NCI-H187 treated with DMSO at 0.1 percent for 48 hours (cell line): Measurements from ENCODE around the gene AHCYL1.
A peak's percentile ranks its signal among the peaks of the same experiment; 100 is the strongest.
"Not testable (repeated sequence)": the region's sequence is repeated elsewhere in the genome, so short reads cannot be mapped to it uniquely, and the experiment has no call there.

ENCODE experiments used
- DNase-seq: peaks from one replicate; lab custom pipeline; 2025; lab: John Stamatoyannopoulos, UW

Gene AHCYL1

DNA sequence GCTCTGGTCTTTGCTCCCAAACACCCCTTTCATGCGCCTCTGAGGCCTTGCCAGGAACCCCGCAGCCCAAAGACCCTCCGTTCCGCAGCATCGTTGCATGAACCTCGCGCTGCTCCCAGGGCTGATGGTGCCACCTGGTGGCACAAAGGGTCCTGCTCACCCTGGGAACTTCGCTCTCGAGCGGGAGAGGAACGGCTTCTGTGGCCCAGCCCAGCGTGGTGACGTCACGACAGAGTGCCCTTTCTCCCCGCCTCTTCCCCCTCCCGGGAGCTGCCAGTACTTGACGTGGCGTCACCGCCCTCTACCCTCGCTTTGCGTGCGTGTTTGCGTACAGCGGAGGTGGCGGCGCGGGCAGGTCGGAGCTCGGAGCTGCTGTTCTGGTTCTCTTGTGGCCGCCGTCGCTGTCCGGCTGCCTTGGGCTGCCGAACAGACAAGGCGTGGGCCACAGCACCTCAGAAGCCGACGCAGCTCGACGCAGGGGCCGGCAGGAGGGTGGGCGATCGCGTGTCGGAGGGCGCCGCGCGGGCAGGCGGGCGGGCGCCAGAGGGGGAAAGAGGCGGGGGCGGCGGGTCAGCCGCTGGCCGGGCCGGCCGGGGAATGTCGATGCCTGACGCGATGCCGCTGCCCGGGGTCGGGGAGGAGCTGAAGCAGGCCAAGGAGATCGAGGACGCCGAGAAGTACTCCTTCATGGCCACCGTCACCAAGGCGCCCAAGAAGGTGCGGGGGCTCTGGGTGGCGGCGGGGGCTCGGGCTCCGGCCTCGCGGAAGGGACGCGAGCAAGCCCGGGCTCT is at the start of gene AHCYL1:
TSS of gene AHCYL1 (plus strand) at position 310 of the 791 bp plus-strand sequence. CDS start at position 598, 288 bp downstream.
- peak; percentile 97 for DNase-seq

DNA sequence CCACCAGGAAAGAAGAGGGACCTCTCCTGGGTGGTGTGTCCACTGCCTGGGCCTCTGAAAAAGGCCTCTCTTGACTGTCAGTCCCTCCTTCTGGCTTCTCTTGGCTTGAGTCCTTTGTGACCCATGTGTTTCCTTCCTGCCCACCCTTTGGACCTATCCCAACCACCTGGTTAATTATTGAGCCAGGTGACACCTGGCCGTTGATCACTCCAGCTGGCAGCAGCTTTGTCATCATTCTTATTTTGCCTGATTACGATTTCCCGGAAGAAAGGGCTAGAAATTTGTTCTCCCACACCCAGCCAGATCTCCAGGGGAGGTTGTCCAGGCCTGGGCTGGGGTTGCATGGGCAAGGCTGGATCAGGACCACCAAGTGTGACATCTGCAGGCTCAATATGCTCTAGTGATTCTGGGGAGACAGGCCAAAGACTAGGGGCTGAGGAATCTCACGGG is 49.1 kb upstream of the AHCYL1 start:
- DNase-seq = no peak

DNA sequence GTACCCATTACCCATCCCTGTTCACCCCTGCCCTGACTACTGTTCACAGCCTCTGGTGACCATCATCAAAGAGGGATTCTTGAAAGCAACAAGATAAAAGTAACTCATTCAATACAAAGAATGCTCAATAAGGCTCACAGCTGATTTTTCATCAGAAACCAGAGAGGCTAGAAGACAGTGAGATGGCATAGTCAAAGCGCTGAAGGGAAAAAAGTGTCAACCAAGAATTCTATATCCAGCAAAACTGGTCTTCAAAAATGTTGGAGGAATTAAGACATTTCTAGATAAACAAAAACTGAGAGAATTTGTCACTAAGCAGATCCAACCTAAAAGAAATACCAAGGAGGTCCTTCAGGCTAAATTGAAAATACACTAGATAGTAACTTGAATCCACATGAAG is 46.8 kb upstream of the AHCYL1 start:
- DNase-seq = no peak

DNA sequence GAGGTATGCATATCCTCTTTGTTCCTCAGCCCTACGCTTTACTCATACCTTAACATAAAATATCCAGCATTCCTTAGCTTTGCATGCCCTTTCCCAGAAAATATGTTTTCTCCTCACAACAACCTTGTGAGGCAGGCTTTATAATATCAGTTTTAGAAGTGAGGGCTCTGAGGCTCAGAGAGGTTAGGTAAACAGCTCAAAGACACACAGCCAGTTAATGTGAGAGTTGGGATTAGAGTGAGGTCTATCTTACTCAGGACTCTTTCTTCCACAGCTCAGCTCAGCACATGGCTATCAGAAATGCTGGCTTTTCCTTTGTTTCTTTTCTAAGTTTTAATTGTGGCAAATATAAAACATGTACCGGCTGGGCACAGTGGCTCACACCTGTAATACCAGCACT is 46.0 kb upstream of the AHCYL1 start:
- DNase-seq = no peak

DNA sequence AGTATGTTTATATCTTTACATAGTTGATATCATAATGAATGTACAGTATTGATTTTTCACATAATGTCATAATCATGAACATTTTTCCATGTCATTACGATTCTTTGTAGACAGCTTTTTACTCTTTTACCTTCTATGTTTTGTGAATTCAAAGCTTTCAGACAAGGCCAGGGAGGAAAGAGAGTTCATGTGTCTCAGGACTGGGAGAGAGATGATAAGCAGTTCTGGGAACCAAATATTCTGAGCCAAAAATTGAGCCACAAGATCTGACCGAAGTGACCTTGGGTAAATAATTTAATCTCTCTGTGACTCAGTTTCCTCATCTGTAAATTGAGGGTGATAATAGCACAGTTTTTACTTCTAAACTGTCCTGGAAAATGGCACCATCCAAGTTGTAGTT is 42.1 kb upstream of the AHCYL1 start:
- no peak for DNase-seq

DNA sequence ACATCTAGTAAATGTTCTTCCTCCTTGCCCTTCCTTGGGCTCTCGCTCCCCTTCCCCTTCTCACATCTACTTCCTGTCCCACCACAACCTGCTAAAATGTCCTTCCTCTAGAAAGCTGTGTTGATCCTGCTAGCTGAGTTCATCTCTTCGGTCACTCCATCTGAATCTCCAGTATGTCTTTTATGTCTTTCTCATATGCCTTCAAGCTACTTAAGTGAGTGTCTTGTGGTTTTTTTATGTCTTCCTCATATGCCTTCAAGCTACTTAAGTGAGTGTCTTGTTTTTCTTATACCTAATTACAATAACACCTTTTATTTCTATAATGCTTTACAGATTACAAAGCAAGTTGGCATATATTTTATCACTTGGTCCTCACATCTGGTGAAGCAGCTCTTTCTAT is 40.0 kb upstream of the AHCYL1 start:
- no peak for DNase-seq

DNA sequence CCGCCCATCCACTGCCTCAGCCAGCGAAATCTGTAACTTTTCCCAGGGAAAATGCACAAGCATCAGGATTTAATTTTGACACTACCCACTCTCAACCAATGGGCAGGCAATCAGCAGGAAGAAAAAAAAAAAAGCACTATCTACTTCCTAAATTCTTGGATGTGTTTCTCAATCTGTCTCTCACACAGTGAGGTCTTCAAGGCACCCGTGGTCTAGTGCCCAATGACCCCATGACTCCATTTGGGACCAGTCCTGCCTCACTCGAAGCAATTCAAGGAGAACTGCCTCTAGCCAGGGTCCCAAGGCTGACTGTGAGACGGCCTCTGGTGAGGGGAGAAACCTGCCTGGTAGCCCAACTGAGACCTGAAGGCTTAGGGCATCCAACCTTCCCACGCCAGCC is 38.1 kb upstream of the AHCYL1 start:
- DNase-seq = no peak

DNA sequence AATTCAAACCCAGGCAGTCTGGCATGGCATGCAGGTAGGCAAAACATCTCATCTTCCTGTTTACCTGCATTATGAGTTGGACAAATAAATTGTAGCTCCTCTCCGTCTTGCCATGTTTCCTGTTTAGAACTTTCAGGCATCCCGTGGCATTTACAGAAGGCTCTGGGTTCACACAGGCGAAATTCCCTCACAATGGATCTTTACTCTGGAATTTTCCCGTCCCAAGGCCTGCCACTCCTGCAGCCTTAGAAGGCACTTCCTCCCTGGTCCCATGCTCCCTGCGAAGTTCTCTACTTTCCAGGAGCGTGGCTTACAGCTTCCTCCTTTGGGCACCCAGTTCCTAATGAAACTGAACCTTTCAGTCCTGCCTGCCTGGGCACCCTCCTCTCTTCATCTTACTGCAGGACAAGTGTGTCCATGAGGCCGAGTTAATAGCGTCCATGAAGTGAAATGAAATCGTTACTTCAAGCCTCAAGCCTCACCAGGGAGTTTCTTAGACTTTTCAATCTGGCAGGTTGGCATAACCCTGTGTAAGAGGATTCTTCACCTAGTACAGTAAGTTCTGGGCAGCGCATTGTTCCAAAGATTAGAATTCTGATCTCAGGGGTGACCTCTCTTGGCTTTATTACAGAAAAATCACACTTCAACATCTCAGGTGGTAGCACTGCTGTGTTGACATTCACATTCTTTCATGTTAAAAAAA is 36.8 kb upstream of the AHCYL1 start:
- no peak for DNase-seq

DNA sequence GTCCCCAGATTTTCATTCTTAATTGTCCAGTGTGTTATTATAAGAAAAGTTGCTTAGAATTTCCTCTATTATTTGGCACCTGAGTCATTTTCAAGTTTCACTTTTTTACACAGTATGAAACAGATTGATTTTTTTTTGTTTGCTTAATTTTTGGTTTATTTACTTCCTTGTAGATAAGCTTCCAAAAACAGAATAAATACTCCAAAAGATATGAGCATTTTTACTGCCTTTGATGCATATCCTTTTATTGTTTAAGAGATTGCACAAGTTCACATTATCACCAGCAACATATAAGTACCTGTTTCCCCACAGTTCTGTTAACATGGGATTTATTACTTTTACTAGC is 36.3 kb upstream of the AHCYL1 start:
- DNase-seq = no peak

DNA sequence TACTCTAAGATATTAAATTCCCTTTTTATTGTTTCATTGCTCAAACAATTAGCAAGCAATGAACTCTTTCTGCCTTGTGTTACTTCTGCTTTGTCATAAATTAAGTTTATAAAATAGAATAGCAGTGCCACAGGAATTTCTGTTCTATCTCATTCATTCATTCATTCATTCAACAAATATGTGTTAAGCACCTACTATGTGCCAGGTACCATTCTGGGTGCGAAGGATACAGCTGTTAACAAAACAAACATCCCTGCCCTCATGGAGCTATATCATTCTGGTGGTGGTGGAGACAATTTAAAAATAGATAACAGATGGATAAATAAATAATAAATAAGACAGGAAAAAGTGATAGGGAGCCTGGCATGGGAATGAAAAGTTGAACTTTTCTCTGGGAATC is 34.5 kb upstream of the AHCYL1 start:
- DNase-seq = no peak

DNA sequence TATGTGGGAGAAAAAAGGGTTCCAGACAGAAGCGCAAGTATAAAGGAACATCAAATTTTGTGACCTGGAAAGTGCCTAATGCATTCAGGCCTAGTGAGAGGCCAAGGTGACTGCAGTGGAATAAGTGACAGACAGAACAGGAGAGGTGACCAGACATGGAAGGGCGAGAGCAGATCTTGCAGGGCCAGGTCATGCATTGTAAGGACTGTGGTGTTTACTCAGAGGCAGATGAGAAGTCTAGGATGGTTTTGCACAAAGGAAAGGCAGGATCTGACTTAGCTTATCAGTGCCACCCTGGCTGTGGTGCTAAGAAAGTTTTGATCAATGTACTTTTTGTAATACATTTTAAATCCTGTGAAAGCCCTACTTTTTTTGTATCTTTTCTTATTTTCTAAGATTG is 34.1 kb upstream of the AHCYL1 start:
- no peak for DNase-seq

DNA sequence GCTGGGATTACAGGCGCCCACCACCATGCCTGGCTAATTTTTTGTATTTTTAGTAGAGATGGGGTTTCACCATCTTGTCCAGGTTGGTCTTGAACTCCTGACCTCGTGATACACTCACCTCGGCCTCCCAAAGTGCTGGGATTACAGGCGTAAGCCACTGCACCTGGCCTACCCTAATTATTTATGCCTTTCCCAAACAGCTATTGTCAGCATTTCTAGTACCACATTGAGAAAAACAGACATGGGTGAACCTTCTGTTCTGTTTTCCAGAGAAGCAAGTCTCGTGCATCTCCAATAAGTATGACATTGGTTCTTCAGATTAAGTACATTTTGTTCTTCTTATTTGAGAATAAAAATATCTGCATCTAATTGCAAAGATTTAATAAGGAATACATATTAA is 33.1 kb upstream of the AHCYL1 start:
- not testable (repeated sequence) for DNase-seq

DNA sequence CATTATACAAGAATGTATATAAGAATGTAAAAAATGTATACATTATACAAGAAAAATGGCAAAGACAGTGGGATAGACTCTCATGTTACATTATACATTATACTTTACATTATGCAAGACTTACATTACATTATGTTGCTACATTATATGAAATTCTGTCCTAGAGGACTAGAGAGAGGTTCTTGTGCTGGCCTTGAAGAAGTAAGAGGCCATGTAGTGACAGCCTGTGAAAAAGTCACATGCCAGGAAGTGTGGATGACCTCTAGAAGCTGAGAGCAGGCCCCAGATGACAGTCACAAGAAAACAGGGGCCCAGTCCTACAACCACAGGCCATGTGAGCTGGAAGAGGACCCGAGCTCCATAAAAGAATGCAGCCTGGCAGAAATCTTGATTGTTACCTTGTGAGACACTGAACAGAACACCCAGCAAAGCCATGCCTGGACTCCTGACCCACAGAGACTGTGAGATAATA is 30.5 kb upstream of the AHCYL1 start:
- DNase-seq = no peak

DNA sequence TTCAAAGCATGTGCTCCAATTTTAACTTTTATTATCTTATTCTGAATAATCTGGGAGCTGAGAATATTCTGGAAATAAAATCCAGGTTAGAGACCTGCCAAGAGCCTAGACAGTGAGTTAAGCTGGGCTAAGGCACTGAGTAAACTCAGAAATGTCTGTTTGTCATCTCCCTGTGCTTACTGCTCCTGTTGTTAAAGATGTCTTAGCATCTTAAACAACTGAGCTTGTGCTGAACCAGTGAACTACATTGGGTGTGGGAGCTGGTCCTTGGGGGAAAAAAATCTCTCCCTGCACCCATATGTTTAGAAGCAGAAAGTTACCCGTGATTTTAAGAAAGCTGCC is 25.0 kb upstream of the AHCYL1 start:
- no peak for DNase-seq

DNA sequence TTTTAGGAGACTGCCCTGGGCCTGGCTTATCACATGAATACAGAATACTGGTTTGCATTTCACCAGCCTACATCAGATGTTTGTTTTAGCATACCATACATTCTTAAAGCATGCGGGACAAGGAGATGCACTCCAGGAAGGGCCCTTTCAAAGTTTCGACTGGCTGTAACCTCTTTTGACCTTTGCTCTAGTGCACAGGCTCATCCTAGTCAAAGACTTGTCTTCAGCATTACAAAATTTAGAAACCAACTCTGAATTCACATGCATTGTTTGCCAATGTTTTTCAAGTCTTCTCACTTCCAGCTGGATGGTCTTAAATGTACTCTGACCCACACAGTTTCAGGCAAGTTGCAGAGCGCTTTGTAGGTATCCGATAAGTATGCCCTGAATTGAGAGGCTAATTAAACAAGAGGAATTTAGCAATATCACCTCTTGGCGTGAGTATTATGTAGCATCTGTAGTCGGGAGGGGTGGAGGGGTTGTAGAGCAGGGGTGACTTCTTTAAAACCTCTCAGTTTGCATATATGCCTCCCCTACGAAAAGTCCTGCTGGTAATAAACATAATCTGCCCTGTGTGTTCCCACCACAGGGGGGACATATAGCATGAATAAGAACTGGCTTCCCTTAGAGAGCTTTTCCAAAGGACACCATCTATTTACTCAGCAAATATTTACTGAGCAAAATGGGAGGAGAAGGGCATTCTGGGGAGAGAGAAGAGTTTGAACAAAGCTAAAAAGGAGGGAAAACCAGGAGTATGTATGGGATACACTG is 24.4 kb upstream of the AHCYL1 start:
- peak; percentile 54 for DNase-seq

DNA sequence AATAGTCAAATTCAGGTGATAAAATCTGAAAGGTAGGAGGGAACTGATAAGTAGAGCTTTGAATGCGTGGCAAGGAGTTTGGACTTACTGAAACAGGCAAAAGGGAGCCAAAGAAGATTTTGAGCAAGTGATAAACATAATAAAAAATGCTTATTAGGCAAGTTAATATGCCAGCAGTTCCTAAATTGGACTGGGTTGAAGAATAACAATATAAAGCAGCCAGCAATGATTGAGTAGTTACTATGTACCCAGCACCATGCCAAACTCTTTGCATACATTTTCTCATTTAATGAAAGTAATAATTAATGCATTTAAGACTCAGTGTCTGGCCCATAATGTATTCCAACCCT is 23.8 kb upstream of the AHCYL1 start:
- DNase-seq = no peak

DNA sequence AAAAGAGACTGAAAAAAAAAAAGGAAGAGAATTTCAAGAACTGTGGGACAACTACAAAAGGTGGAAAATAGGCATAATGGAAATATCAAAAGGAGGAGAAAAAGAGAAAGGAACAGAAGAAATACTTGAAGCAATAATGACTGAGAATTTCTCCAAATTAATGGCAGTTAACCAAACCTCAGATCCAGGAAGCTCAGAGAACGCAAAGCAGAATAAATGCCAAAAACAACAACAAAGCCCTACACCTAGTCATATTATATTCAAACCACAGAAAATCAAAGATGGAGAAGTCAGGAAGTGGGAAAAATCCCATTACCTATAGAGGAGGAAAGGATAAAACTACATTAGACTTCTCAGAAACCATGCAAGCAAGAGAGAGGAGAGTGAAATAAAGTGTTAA is 20.7 kb upstream of the AHCYL1 start:
- DNase-seq = no peak

DNA sequence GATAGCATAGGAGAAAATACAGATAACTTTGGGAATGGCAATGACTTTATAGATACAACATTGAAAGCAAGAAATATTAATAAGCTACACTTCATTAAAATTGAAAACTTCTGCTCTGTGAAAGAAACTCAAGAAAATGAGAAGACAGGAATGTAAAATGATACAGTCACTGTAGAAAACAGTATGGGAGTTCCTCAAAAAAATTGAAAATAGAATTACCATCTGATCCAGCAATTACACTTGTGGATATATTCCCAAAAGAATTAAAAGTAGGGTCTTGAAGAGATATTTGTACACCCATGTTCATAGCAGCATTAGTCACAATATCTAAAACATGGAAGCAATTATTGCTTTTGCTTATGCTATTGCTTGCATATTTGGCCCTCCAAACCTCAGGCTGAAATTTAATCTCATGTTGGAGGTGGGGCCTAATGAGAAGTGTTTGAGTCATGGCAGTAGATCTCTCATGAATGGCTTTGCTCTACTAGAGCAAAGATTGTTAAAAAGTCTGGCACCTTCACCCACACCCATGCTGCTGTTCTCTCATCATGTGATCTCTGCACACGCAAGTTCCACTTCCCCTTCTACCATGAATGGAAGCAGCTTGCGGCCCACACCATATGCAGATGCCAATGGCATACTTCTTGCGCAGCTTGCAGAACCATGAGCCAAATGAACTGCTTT is 15.3 kb upstream of the AHCYL1 start:
- DNase-seq = no peak

DNA sequence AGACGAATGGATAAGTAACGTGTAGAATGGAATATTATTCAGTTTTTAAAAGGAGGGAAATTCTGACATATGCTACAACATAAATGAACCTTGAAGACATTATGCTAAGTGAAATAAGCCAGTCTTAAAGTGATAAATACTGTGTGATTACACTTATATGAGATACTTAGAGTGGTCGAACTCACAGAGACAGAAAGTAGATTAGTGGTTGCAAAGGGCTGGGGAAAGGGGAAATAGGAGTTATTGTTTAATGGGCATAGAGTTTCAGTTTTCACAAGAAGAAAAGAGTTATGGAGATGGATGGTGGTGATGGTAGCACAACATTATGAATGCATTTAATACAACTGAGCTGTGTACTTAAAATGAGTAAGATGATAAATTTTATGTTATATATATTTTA is 14.7 kb upstream of the AHCYL1 start:
- DNase-seq = no peak

DNA sequence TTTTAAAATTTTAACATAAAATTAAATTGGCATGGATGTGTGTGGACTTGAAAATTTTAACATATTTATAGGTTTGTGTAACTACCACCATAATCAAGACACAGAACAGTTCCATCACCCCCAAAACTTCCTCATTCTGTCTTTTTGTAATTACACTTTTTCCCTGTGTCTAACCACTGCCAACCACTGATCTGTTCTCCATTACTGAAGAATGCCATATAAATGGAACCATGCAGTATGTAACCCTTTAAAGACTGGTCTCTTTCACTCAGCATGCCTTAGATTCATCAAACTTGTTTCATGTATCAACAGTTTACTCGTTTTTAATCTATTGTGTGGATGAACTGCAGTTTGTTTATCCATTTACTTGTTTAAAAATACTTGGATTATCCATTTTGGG is 13.0 kb upstream of the AHCYL1 start:
- no peak for DNase-seq

DNA sequence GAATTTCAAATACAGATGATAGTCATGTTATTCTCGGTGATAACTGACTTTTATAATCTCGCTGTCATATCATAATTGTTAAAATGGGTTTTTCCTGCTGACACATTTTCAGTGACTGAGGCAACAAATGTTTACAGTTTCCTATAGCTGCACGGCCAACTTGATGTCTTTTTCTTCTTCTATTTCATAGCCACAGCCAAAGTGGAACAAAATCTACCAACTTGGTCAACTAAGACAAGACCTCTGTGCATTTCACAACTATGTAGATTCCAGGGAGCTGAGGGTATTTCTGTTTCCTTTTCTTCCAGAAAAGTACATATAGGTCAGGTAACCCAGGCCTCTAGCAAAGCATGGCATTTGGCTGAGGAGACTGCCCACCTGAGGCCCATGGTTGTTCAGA is 10.4 kb upstream of the AHCYL1 start:
- DNase-seq = no peak

DNA sequence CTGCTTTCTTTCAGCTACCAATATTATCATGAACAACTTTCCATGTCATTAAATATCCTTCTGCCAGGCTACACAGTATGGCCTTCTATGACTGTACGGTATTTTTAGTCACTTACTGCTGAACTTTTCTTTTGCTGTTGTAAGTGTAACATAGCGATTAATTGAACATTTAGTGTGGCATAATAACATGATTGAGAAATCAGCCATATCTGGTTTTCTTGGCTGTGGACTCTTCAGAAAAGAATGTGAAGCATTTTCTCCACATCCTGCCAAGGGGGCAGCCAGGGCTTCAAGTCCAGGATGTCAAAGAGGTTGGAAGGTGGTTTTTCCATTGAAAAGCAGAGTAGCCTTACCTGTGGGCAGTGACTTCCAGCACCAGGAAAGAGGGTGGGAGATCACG is 8.8 kb upstream of the AHCYL1 start:
- DNase-seq = no peak

DNA sequence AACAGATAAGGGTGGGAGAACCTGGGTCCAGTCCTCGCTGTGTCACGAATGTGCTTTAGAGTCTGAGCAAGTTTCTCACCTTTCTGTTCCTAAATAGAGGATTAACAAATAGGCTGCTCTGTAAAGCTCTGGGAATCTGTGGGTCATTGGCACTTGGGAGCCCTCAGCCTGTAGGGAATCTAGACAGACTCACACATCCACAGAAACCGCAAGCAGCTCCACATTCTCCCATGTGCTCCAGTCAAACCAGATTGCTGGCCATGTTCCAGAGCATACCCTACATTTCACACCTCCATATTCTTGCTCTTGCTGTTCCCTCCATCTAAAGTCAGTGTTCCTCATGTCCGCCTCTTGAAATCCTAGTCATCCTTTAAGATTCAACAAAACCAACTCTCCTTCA is 7.8 kb upstream of the AHCYL1 start:
- no peak for DNase-seq
